GM21423 (cell line): Measurements from ENCODE around the gene CDC40.
"Not testable (repeated sequence)": the region's sequence is repeated elsewhere in the genome, so short reads cannot be mapped to it uniquely, and the experiment has no call there.

ENCODE experiments used
- ATAC-seq: cut with Tn5 transposase; IDR thresholded peaks from one replicate; pipeline ENCODE4 v1.9.1; 2021; ENCODE audit warnings: mild to moderate bottlenecking, moderate library complexity; ENCODE audit not compliant: unreplicated experiment

Gene CDC40

GRCh38 chr6:110198561-110198960 is 18.3 kb downstream of the CDC40 start:
- no peak for ATAC-seq

GRCh38 chr6:110201151-110201884 is 21.1 kb downstream of the CDC40 start:
- no peak for ATAC-seq

- ATAC-seq = no peak
These were observed 27.4 kb downstream of the CDC40 start for GRCh38 chr6:110207652-110208051.

GRCh38 chr6:110211753-110212152 is 31.5 kb downstream of the CDC40 start:
- ATAC-seq = no peak

- ATAC-seq = no peak
These were observed 34.1 kb downstream of the CDC40 start for GRCh38 chr6:110214338-110214737.

GRCh38 chr6:110216140-110216539 is 35.9 kb downstream of the CDC40 start:
- no peak for ATAC-seq

- ATAC-seq = no peak
These were observed 37.0 kb downstream of the CDC40 start for GRCh38 chr6:110217266-110217665.

GRCh38 chr6:110221738-110222137 is 41.5 kb downstream of the CDC40 start:
- ATAC-seq = no peak

- ATAC-seq = no peak
These were observed 46.0 kb downstream of the CDC40 start for GRCh38 chr6:110226261-110226660.

GRCh38 chr6:110232450-110232849 is 52.2 kb downstream of the CDC40 start:
- ATAC-seq = no peak

GRCh38 chr6:110233770-110234374 is 53.6 kb downstream of the CDC40 start:
- peak; percentile 94 for ATAC-seq

GRCh38 chr6:110236007-110236406 is 55.8 kb downstream of the CDC40 start:
- ATAC-seq = not testable (repeated sequence)

GRCh38 chr6:110239526-110240274 is 59.5 kb downstream of the CDC40 start:
- no peak for ATAC-seq

- ATAC-seq = not testable (repeated sequence)
These were observed 64.4 kb downstream of the CDC40 start for GRCh38 chr6:110244621-110245020.

- no peak for ATAC-seq
These were observed 66.2 kb downstream of the CDC40 start for GRCh38 chr6:110246378-110246777.

GRCh38 chr6:110246900-110247546 is 66.8 kb downstream of the CDC40 start:
- ATAC-seq = no peak

GRCh38 chr6:110250058-110250457 is 69.8 kb downstream of the CDC40 start:
- no peak for ATAC-seq

- ATAC-seq = no peak
These were observed 70.6 kb downstream of the CDC40 start for GRCh38 chr6:110250838-110251237.

GRCh38 chr6:110255211-110255750 is 75.1 kb downstream of the CDC40 start:
- no peak for ATAC-seq

- ATAC-seq = no peak
These were observed 76.1 kb downstream of the CDC40 start for GRCh38 chr6:110256366-110256765.

GRCh38 chr6:110265273-110265672 is 85.0 kb downstream of the CDC40 start:
- no peak for ATAC-seq
